NT2/D1 (cell line): ENCODE results near the gene HSPA12B.

Source experiments
- SUZ12 ChIP-seq: IDR thresholded peaks from 2 replicates; pipeline ENCODE4 v1.6.1; 2011; ENCODE audit not compliant: insufficient read length, insufficient read depth; ENCODE audit errors: extremely low read depth
- YY1 ChIP-seq: IDR thresholded peaks from 2 replicates; pipeline ENCODE4 v1.6.1; 2011; ENCODE audit not compliant: insufficient read length, insufficient read depth
- ZNF274 ChIP-seq: IDR thresholded peaks from 2 replicates; pipeline ENCODE4 v1.6.1; 2011; ENCODE audit warnings: mild to moderate bottlenecking, low read depth, low read length

DNA sequence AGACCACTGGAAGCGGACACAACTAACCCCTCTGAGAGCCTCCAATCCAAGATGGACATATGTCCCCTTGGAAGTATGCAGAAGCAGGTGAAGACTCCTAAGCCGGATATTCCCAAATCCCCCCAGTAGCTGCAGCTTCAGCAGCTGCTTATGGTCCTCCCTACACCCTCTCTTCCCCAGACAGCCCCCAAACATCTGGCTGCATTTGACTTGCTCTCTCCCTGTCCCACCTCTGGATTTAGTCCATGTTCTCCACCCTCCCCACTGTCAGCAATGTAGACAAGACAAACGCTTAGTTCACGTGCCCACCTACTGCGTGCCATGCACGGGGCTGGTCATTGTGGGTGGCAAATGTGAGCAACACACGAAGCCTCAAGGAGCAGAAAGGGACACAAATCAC, 46.1 kb upstream of the HSPA12B start:
- TF ChIP-seq YY1 (no peak), SUZ12 (no peak), ZNF274 (no peak)
